Cardiac fibroblast (primary cell): ENCODE measurements around the gene MICAL3.

Experiments used
- DNase-seq, 2 donors: peaks; one replicate each; pipeline versions ENCODE4 v3.0.0 to v3.0.0-alpha.2; 2010; ENCODE audit warnings: low read depth in 2 of 2
- H3K4me3 ChIP-seq, 2 donors: replicated peaks in 1 of 2; 1 replicate in 1 of 2; 2 replicates in 1 of 2; pipeline ENCODE4 v1.5.1; 2011; ENCODE audit warnings: low read depth in 2 of 2, low read length in 2 of 2, mild to moderate bottlenecking in 2 of 2, moderate library complexity in 1 of 2
- CTCF ChIP-seq: IDR thresholded peaks from one replicate; pipeline ENCODE4 v1.5.1; 2011; ENCODE audit warnings: low read depth, mild to moderate bottlenecking, low read length, inconsistent platforms

MICAL3 gene

GRCh38 chr22:17739196-17739975 is 285.0 kb downstream of the MICAL3 start:
- no peak for DNase-seq
- H3K4me3 ChIP-seq: no peak overlapping the region
- no peak for TF ChIP-seq CTCF

GRCh38 chr22:17738386-17739128 is 285.8 kb downstream of the MICAL3 start:
- no peak for TF ChIP-seq CTCF
- no peak for DNase-seq
- H3K4me3 ChIP-seq: no peak overlapping the region
